DND-41 (cell line): ENCODE measurements around the gene F7.

ENCODE experiments used
- ATAC-seq: fragments of 200-7000 bp; cut with Tn5 transposase; 3 replicates; pipeline ENCODE4 v1.9.1; 2021; ENCODE audit warnings: low read depth; ENCODE audit not compliant: insufficient read depth
- DNase-seq: peaks from one replicate; pipeline ENCODE4 v3.0.0-alpha.2; 2020
- H2AFZ ChIP-seq: 2 replicates; pipeline ENCODE4 v1.6.0; 2012; ENCODE audit warnings: low read depth, low read length
- H3K27ac ChIP-seq: 2 replicates; pipeline ENCODE4 v1.5.1; 2012; ENCODE audit warnings: low read length, inconsistent platforms
- H3K27me3 ChIP-seq: fragments of 200-600 bp; sonication (generic); 2 replicates; pipeline ENCODE4 v1.6.0; 2012; ENCODE audit warnings: low read length, mild to moderate bottlenecking, inconsistent platforms; ENCODE audit not compliant: insufficient read depth, poor library complexity
- H3K36me3 ChIP-seq: 2 replicates; pipeline ENCODE4 v1.5.1; 2012; ENCODE audit warnings: low read length, inconsistent platforms; ENCODE audit not compliant: insufficient read depth
- H3K4me1 ChIP-seq: 2 replicates; pipeline ENCODE4 v1.5.1; 2012; ENCODE audit warnings: mild to moderate bottlenecking, low read length; ENCODE audit not compliant: insufficient read depth
- H3K4me2 ChIP-seq: 2 replicates; pipeline ENCODE4 v1.6.0; 2012; ENCODE audit warnings: mild to moderate bottlenecking, moderate library complexity, low read length, inconsistent platforms; ENCODE audit not compliant: insufficient read depth
- H3K4me3 ChIP-seq, 2 experiments: fragments of 200-600 bp in 1 of 2; shearing (Covaris generic) in 1 of 2; 2 replicates each; pipeline ENCODE4 v1.5.1; 2012 to 2016; ENCODE audit warnings: inconsistent platforms in 2 of 2, low read length in 2 of 2, mild to moderate bottlenecking in 2 of 2, low read depth in 1 of 2, moderate library complexity in 1 of 2
- H3K79me2 ChIP-seq: 2 replicates; pipeline ENCODE4 v1.6.0; 2012; ENCODE audit warnings: low read length, inconsistent platforms; ENCODE audit not compliant: insufficient read depth
- H3K9ac ChIP-seq: 2 replicates; pipeline ENCODE4 v1.6.0; 2012; ENCODE audit warnings: low read depth, mild to moderate bottlenecking, inconsistent platforms, low read length, moderate library complexity
- H3K9me3 ChIP-seq: 2 replicates; pipeline ENCODE4 v1.5.1; 2012; ENCODE audit warnings: low read length, moderate library complexity, mild to moderate bottlenecking, inconsistent platforms; ENCODE audit not compliant: insufficient read depth, severe bottlenecking
- H4K20me1 ChIP-seq: 2 replicates; pipeline ENCODE4 v1.6.0; 2012; ENCODE audit warnings: low read length; ENCODE audit not compliant: insufficient read depth
- EZH2 ChIP-seq: IDR thresholded peaks from 3 replicates; pipeline ENCODE4 v1.6.1; 2012; ENCODE audit warnings: borderline replicate concordance, low read depth, mild to moderate bottlenecking, moderate library complexity, low read length, inconsistent platforms; ENCODE audit not compliant: severe bottlenecking
- TF ChIP-seq, protein P1 (sequence below): IDR thresholded peaks from 2 replicates; pipeline ENCODE4 v1.5.1; 2012; ENCODE audit warnings: borderline replicate concordance, low read length, moderate library complexity, mild to moderate bottlenecking; ENCODE audit not compliant: poor library complexity, severe bottlenecking; ENCODE audit errors: extremely low read depth

The F7 gene

DNA sequence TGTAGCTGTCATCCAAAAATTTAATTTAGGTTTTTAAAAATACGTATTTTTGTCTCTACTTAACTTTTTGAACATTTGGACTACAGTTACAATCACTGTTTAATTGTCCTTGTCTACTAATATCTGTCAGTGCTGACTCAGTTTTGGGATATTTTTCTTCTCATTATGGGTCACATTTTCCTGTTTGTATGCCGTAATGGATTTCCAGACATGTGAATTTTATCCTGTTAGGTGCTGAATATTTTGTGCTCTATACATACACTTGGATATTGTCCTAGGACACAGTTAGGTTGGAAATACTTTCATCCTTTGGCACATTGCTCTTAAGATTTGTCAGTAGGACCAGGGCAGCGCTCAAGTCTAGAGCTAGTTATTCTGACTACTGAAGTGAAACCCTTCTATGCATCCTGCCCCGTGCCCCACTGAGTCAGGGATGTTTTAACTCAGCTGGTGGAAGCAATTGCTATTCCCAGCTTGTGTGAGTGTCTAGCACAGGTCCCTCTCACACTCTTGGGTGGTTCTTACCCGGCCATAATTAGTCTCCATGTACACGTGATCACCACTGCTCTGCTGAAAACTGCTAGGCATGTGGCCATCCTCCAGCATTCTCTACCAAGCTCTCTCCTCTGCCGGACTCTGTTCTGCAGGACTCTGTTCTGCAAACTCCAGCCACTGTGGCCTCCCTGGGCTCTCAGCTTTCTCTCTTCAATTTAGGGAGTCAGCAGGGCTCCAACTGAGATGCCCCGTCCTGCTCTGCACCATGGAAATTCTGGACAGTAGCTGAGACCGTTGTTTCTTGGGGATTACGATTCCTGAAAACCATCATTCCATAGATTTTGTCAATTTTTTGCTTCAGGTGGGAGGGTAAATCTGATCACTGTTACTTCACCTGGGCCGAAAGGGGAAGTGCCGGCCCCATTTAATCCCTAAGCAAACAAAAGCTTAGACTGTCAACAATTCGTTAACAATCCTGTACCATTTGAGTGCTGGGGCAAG is 64.0 kb downstream of the F7 start:
- Histone ChIP-seq H3K9ac (no peak overlapping the region), H3K36me3 (peaks cover 31% of the 10 kb centered on the region)
- no peak for DNase-seq

More for the DNA sequence above, 64.0 kb downstream of the F7 start:
- H3K27ac ChIP-seq: no peak overlapping the region
- no peaks in the 10 kb centered on the region for H4K20me1 ChIP-seq
- no peaks in the 10 kb centered on the region for H3K9me3 ChIP-seq
- H3K4me3 ChIP-seq: no peak overlapping the region
- no peaks in the 10 kb centered on the region for H3K79me2 ChIP-seq
- no peaks in the 10 kb centered on the region for H3K4me1 ChIP-seq
- H3K27me3 ChIP-seq: no peaks in the 10 kb centered on the region
- H3K4me2 ChIP-seq: no peak overlapping the region
- H2AFZ ChIP-seq: no peak overlapping the region
- no peak for ATAC-seq
- no peak for TF ChIP-seq EZH2
- TF ChIP-seq, protein P1, sequence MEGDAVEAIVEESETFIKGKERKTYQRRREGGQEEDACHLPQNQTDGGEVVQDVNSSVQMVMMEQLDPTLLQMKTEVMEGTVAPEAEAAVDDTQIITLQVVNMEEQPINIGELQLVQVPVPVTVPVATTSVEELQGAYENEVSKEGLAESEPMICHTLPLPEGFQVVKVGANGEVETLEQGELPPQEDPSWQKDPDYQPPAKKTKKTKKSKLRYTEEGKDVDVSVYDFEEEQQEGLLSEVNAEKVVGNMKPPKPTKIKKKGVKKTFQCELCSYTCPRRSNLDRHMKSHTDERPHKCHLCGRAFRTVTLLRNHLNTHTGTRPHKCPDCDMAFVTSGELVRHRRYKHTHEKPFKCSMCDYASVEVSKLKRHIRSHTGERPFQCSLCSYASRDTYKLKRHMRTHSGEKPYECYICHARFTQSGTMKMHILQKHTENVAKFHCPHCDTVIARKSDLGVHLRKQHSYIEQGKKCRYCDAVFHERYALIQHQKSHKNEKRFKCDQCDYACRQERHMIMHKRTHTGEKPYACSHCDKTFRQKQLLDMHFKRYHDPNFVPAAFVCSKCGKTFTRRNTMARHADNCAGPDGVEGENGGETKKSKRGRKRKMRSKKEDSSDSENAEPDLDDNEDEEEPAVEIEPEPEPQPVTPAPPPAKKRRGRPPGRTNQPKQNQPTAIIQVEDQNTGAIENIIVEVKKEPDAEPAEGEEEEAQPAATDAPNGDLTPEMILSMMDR: no peak
